A673 (cell line): ENCODE results near the gene PATJ.

Experiments used
- EZH2 ChIP-seq: fragments of 200-600 bp; sonication (generic); IDR thresholded peaks from 2 replicates; pipeline ENCODE4 v1.6.1; 2017; ENCODE audit warnings: borderline replicate concordance, low read depth, mild to moderate bottlenecking, mixed read lengths, antibody characterized with exemption, low read length; ENCODE audit not compliant: poor library complexity, severe bottlenecking
- TF ChIP-seq, protein P1 (sequence below): fragments of 300-800, 200-600 bp; sonication (generic); conservative IDR thresholded peaks from 2 replicates; pipeline ENCODE4 v1.5.1; 2017; ENCODE audit warnings: low read depth, mild to moderate bottlenecking, antibody characterized with exemption, low read length, moderate library complexity, mixed read lengths

DNA sequence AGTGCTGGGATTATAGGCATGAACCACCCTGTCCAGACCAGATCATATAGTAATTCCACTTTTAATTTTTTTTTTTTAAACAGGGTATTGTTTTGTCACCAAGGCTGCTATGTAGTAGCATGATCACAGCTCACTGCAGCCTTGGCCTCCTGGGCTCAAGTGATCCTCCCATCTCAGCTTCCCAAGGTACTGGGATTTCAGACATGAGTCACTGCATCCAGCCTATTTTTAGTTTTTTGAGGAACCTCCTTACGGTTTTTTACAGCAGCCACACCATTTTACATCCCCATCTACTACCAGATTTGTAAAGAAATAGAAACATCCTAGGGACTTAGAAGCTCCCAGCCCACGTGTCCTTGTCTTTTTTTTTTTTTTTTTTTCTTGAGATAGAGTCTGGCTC, 476.3 kb downstream of the PATJ start:
- TF ChIP-seq, protein P1, sequence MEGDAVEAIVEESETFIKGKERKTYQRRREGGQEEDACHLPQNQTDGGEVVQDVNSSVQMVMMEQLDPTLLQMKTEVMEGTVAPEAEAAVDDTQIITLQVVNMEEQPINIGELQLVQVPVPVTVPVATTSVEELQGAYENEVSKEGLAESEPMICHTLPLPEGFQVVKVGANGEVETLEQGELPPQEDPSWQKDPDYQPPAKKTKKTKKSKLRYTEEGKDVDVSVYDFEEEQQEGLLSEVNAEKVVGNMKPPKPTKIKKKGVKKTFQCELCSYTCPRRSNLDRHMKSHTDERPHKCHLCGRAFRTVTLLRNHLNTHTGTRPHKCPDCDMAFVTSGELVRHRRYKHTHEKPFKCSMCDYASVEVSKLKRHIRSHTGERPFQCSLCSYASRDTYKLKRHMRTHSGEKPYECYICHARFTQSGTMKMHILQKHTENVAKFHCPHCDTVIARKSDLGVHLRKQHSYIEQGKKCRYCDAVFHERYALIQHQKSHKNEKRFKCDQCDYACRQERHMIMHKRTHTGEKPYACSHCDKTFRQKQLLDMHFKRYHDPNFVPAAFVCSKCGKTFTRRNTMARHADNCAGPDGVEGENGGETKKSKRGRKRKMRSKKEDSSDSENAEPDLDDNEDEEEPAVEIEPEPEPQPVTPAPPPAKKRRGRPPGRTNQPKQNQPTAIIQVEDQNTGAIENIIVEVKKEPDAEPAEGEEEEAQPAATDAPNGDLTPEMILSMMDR, result no peak
- no peak for TF ChIP-seq EZH2
